ENCODE measurements around the gene EPG5. TPM values are rescaled to one million over a fixed set of nuclear protein-coding genes. Genes with fewer than 3 reads are reported as not detected.

Gene EPG5
- total RNA-seq, 6 donors from 2014 or later, result 28.6 to 109 (median 39.6) TPM

- H3K36me3 ChIP-seq, result peaks cover 39 to 92% (median 69%) of the 10 kb centered on the region in 4 donors
- H3K4me3 ChIP-seq, result no peak overlapping the region
- no peak overlapping the region for H3K27ac ChIP-seq
- H3K9me3 ChIP-seq, result no peaks in the 10 kb centered on the region
- H3K4me1 ChIP-seq, result no peaks in the 10 kb centered on the region
- ATAC-seq (ENCODE audit: low FRiP score in 2 of 2) (no peak), DNase-seq (no peak)
- TF ChIP-seq EP300 (IDR thresholded peaks at IDR 0.05) (no peak), POLR2A (IDR thresholded peaks at IDR 0.05) (no peak), POLR2AphosphoS5 (IDR thresholded peaks at IDR 0.05) (no peak)
- TF ChIP-seq, protein P1, sequence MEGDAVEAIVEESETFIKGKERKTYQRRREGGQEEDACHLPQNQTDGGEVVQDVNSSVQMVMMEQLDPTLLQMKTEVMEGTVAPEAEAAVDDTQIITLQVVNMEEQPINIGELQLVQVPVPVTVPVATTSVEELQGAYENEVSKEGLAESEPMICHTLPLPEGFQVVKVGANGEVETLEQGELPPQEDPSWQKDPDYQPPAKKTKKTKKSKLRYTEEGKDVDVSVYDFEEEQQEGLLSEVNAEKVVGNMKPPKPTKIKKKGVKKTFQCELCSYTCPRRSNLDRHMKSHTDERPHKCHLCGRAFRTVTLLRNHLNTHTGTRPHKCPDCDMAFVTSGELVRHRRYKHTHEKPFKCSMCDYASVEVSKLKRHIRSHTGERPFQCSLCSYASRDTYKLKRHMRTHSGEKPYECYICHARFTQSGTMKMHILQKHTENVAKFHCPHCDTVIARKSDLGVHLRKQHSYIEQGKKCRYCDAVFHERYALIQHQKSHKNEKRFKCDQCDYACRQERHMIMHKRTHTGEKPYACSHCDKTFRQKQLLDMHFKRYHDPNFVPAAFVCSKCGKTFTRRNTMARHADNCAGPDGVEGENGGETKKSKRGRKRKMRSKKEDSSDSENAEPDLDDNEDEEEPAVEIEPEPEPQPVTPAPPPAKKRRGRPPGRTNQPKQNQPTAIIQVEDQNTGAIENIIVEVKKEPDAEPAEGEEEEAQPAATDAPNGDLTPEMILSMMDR (IDR thresholded peaks at IDR 0.05), result no peak
- WGBS, 2 donors, result 77 to 88% methylated on average over 2 of the region's 2 CpGs
- no peaks in the 10 kb centered on the region for H3K27me3 ChIP-seq
Measured at GRCh38 chr18:45939236-45939635, 27.9 kb downstream of the EPG5 start.

GRCh38 chr18:45938488-45938935, 28.6 kb downstream of the EPG5 start:
- WGBS, 2 donors, result 59 to 82% methylated on average over 2 of the region's 2 CpGs
- no peaks in the 10 kb centered on the region for H3K27me3 ChIP-seq
- peaks cover 33 to 92% (median 64%) of the 10 kb centered on the region in 4 donors for H3K36me3 ChIP-seq
- DNase-seq, result no peak
- no peaks in the 10 kb centered on the region for H3K9me3 ChIP-seq
- no peaks in the 10 kb centered on the region for H3K4me1 ChIP-seq
- ATAC-seq (ENCODE audit: low FRiP score in 2 of 2), result no peak
- no peak overlapping the region for H3K27ac ChIP-seq
- no peak overlapping the region for H3K4me3 ChIP-seq
- TF ChIP-seq EP300 (IDR thresholded peaks at IDR 0.05), result no peak
- no peak for TF ChIP-seq POLR2AphosphoS5 (IDR thresholded peaks at IDR 0.05)
- TF ChIP-seq, protein P1 (IDR thresholded peaks at IDR 0.05), result no peak
- TF ChIP-seq POLR2A (IDR thresholded peaks at IDR 0.05), result no peak

GRCh38 chr18:45935591-45936335, 31.4 kb downstream of the EPG5 start:
- DNase-seq (no peak), ATAC-seq (ENCODE audit: low FRiP score in 2 of 2) (peak in 1 of 2 donors; percentile 30)
- Histone ChIP-seq H3K27ac (no peak overlapping the region), H3K36me3 (peaks cover 16 to 86% (median 50%) of the 10 kb centered on the region in 4 donors), H3K27me3 (no peaks in the 10 kb centered on the region), H3K4me3 (no peak overlapping the region), H3K4me1 (no peaks in the 10 kb centered on the region), H3K9me3 (no peaks in the 10 kb centered on the region)
- 93 to 95% methylated on average over 3 of the region's 3 CpGs for WGBS, 2 donors
- no peak for TF ChIP-seq POLR2AphosphoS5 (IDR thresholded peaks at IDR 0.05)
- no peak for TF ChIP-seq POLR2A (IDR thresholded peaks at IDR 0.05)
- TF ChIP-seq, protein P1 (IDR thresholded peaks at IDR 0.05), result no peak
- TF ChIP-seq EP300 (IDR thresholded peaks at IDR 0.05), result no peak

- Histone ChIP-seq H3K27ac (no peak overlapping the region), H3K36me3 (peaks cover 12 to 87% (median 40%) of the 10 kb centered on the region in 4 donors)
- no peak for ATAC-seq (ENCODE audit: low FRiP score in 2 of 2)
Measured at GRCh38 chr18:45932708-45933107, 34.4 kb downstream of the EPG5 start.

More at GRCh38 chr18:45932708-45933107, 34.4 kb downstream of the EPG5 start:
- Histone ChIP-seq H3K4me3 (no peak overlapping the region), H3K9me3 (no peaks in the 10 kb centered on the region), H3K27me3 (no peaks in the 10 kb centered on the region), H3K4me1 (no peaks in the 10 kb centered on the region)
- no peak for DNase-seq
- TF ChIP-seq EP300 (IDR thresholded peaks at IDR 0.05) (no peak), POLR2A (IDR thresholded peaks at IDR 0.05) (no peak), POLR2AphosphoS5 (IDR thresholded peaks at IDR 0.05) (no peak)
- TF ChIP-seq, protein P1 (IDR thresholded peaks at IDR 0.05), result no peak
- 96 to 100% methylated on average over 2 to 3 of the region's 3 CpGs for WGBS, 2 donors

Measured in upper lobe of left lung (tissue), 6 donors.